ENCODE data around the gene FHIT. TPM values are rescaled to one million over a fixed set of nuclear protein-coding genes. Genes with fewer than 3 reads are reported as not detected.

Gene FHIT
- polyA plus RNA-seq, 1 donor from 2014 or later, result 17.3 TPM

DNA sequence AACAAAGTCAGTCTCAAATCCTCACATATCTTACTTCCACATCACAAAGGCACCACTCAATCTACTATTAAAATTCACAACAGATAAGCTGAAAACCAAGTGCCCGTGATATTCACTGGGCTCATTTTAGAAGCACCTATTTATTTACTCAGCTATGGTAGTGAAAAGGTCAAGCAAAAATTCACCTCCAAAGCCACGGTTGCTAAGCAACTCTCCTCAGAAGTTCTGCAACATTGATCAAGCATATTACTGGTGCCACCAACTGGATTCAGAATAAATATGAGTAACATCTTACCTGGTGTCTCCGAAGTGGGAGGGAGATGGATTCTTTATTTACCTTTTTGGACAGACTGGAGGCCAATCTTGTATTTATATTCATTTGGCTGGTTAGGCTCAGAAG is 714.8 kb downstream of the FHIT start:
- no peak overlapping the region for H3K4me3 Mint-ChIP-seq
- peaks cover 2% of the 10 kb centered on the region for H3K36me3 Mint-ChIP-seq
- peaks cover 0 to 6% (median 0%) of the 10 kb centered on the region in 3 donors for H3K9me3 Mint-ChIP-seq
- H3K27me3 Mint-ChIP-seq, result no peaks in the 10 kb centered on the region
- no peaks in the 10 kb centered on the region for H3K4me1 Mint-ChIP-seq
- H3K27ac Mint-ChIP-seq, result no peak overlapping the region

DNA sequence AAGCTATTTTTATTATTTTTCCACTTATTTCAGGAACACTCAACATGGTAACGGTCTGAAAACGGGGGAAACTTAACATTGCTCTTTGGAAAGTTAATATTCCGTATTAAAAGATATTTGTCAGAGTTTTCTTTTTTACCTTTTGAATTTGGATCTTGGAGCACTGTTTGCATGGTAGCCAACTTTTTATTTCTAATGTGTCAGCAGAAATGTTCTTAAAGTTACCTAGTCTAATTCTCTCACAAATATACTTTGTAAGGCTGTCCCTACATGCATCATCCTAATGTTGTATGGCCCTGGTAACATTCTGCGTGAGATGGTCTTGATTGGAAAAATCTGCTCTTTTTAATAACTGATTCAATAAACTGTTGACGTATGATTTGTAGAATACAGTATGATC is 719.5 kb downstream of the FHIT start:
- Mint-ChIP-seq H3K27me3 (no peaks in the 10 kb centered on the region), H3K4me3 (no peak overlapping the region), H3K4me1 (no peaks in the 10 kb centered on the region), H3K27ac (no peak overlapping the region), H3K36me3 (peaks cover 2% of the 10 kb centered on the region), H3K9me3 (no peaks in the 10 kb centered on the region)

DNA sequence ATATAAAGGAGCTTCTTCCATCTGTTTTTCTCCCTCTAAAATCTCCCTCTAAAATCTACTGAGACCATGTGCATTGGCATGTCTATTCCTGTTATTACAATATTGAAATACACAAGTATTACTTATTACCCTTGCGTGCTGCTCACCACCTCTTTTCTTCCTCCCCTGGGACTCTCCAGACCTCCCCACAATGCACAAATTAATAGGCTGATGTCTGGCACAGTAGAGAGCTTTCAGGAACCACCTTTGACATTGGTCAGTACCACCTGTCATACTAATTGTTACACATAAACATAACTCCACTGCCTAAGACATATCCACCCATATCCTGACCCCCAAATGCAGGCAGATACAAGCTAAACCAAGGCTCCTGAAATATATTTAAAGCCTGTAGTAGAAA is 722.6 kb downstream of the FHIT start:
- Mint-ChIP-seq H3K27me3 (no peaks in the 10 kb centered on the region), H3K4me1 (no peaks in the 10 kb centered on the region), H3K27ac (no peak overlapping the region), H3K9me3 (no peaks in the 10 kb centered on the region), H3K4me3 (no peak overlapping the region), H3K36me3 (no peaks in the 10 kb centered on the region)

DNA sequence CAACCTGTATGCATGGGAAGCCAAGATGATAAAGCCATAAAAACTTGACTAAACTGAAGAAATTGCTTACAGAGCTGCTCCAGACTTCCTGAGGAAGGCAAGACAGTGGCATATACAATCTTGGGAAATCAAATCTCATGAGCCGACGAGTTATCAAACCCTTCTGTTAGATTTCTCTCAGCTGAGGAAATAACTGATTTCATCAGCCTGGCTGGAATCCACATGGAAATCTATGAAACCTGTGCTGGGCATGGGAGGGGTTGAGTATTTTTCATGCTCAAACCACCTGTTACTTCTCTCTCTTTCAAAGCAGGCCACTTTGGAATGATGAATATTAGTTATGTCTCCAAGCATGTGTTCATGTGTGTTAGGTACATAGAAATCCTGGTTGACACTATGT is 727.7 kb downstream of the FHIT start:
- Mint-ChIP-seq H3K27ac (no peak overlapping the region), H3K27me3 (no peaks in the 10 kb centered on the region), H3K4me3 (no peak overlapping the region), H3K36me3 (no peaks in the 10 kb centered on the region), H3K4me1 (no peaks in the 10 kb centered on the region), H3K9me3 (peaks cover 0 to 1% (median 0%) of the 10 kb centered on the region in 3 donors)

DNA sequence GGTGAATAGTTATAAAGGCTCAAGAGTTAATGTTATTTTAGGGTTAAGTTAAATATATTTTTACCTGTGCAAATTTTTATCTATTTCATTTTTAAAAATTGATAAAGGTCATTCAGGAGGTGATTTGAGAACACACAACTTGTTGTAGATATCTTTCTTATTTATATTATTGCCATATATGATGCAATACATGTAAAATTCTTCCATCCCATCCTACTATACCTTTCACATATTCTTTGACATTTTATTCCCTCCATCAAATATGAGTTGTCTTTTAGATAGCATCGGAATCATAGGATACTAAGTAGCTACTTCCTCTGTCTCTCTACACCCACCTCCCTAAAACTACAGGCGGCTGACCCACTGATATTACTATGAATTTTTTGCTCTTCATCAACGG is 734.1 kb downstream of the FHIT start:
- no peaks in the 10 kb centered on the region for H3K27me3 Mint-ChIP-seq
- H3K4me1 Mint-ChIP-seq, result no peaks in the 10 kb centered on the region
- H3K9me3 Mint-ChIP-seq, result no peaks in the 10 kb centered on the region
- no peaks in the 10 kb centered on the region for H3K36me3 Mint-ChIP-seq
- no peak overlapping the region for H3K27ac Mint-ChIP-seq
- no peak overlapping the region for H3K4me3 Mint-ChIP-seq

DNA sequence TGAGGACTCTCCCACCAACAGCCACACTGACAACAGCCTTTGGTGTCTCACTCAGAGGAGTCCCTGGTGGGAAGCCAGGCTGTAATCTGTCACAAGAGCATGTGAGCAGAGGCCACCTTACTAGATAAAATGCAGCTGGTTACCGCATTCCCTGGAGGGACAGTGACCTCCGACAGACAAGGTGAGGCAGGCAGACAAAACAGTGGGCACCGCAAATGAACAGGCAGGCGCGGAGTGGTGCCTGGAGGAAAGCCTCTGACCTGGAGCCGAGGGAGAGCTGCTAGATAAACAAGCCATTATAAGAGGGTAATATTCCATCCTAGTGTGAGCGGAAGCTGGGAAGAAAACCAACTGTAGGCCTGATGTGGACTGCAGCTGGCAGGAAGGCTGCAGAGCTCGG is 736.4 kb downstream of the FHIT start:
- H3K9me3 Mint-ChIP-seq, result no peaks in the 10 kb centered on the region
- H3K36me3 Mint-ChIP-seq, result no peaks in the 10 kb centered on the region
- H3K27ac Mint-ChIP-seq, result no peak overlapping the region
- no peaks in the 10 kb centered on the region for H3K4me1 Mint-ChIP-seq
- no peaks in the 10 kb centered on the region for H3K27me3 Mint-ChIP-seq
- no peak overlapping the region for H3K4me3 Mint-ChIP-seq

DNA sequence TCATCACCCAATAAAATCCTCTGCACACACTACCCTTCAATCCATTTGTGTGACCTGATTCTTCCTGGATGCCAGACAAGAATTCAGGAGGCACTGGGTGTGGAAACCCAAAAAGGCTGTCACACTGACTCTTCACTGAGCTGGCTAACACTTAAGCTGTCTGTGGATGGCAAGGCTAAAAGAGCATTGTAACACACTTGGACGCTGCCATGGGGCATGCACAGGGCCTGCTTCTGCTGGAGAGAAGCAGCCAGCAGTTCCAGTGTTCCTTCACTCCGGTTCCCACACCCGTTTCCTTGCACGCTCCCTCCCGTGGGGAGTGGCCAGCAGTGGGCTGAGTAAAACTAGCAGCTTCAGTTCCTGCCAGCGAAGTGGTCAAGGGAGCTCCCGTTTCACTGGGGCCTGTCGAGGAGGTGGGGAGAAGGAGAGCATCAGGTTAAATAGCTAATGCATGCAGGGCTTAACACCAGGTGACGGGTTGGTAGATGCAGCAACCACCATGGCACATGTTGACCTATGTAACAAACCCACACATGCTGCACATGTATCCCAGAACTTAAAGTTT is 737.1 kb downstream of the FHIT start:
- no peaks in the 10 kb centered on the region for H3K4me1 Mint-ChIP-seq
- H3K36me3 Mint-ChIP-seq, result no peaks in the 10 kb centered on the region
- H3K27ac Mint-ChIP-seq, result no peak overlapping the region
- no peak overlapping the region for H3K4me3 Mint-ChIP-seq
- no peaks in the 10 kb centered on the region for H3K9me3 Mint-ChIP-seq
- no peaks in the 10 kb centered on the region for H3K27me3 Mint-ChIP-seq

DNA sequence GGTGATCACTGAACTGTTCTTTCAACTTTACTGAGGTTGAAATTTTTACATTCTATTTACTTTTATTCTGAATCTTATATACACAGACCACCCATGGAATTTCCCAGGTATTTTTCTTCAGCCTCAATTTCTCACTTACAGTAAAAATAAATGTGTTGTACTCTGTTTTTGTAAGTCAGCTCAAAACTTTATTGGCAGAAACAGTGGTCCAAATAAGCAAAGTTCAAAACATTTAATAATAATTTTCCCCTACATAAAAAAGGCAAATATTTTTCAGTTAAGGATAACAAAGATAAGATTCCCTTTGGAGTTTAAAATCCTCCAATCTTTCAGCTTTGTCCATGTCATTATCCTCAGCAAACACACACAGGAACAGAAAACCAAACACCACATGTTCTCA is 738.0 kb downstream of the FHIT start:
- H3K36me3 Mint-ChIP-seq, result no peaks in the 10 kb centered on the region
- no peaks in the 10 kb centered on the region for H3K4me1 Mint-ChIP-seq
- no peak overlapping the region for H3K27ac Mint-ChIP-seq
- no peaks in the 10 kb centered on the region for H3K9me3 Mint-ChIP-seq
- no peaks in the 10 kb centered on the region for H3K27me3 Mint-ChIP-seq
- no peak overlapping the region for H3K4me3 Mint-ChIP-seq

DNA sequence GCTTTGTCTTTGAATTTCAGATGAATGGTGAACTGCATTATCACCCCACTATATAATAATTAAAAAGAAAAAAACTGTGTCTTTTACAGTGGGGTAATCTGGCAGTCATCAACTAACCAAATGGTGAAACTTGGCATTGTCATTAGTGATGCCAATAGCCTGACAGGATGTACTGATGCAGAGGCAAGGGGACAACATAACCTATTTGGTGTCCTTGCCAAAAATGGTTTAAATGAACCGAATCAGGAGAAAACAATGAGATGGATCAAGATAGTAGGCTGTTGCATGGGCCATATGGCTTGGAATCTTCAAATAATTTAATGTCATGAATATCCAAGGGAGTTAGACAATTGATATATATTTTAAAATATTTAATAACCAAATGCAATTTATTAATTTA is 738.7 kb downstream of the FHIT start:
- Mint-ChIP-seq H3K4me3 (no peak overlapping the region), H3K36me3 (no peaks in the 10 kb centered on the region), H3K9me3 (no peaks in the 10 kb centered on the region), H3K27me3 (no peaks in the 10 kb centered on the region), H3K27ac (no peak overlapping the region), H3K4me1 (no peaks in the 10 kb centered on the region)

DNA sequence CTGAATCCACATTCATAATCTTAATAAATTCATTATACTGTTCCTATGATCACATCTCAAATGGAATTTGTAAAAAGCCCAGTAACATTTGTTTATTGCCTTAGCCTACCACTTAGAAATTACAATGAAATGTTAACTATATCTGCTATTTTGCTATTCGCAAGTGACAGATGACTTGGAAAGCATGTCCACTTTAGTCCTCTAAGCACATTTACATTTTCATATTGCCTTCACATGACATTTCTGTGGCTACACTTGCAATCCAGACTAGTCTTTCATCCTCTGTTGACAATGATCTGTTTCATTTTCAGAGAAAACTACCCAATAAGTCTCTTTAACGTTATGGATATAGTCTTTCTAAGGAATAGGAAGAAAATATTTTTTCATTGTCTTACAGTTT is 741.8 kb downstream of the FHIT start:
- no peak overlapping the region for H3K4me3 Mint-ChIP-seq
- peaks cover 0 to 3% (median 3%) of the 10 kb centered on the region in 3 donors for H3K4me1 Mint-ChIP-seq
- peaks cover 0 to 5% (median 2%) of the 10 kb centered on the region in 3 donors for H3K9me3 Mint-ChIP-seq
- H3K36me3 Mint-ChIP-seq, result no peaks in the 10 kb centered on the region
- H3K27me3 Mint-ChIP-seq, result no peaks in the 10 kb centered on the region
- H3K27ac Mint-ChIP-seq, result no peak overlapping the region

DNA sequence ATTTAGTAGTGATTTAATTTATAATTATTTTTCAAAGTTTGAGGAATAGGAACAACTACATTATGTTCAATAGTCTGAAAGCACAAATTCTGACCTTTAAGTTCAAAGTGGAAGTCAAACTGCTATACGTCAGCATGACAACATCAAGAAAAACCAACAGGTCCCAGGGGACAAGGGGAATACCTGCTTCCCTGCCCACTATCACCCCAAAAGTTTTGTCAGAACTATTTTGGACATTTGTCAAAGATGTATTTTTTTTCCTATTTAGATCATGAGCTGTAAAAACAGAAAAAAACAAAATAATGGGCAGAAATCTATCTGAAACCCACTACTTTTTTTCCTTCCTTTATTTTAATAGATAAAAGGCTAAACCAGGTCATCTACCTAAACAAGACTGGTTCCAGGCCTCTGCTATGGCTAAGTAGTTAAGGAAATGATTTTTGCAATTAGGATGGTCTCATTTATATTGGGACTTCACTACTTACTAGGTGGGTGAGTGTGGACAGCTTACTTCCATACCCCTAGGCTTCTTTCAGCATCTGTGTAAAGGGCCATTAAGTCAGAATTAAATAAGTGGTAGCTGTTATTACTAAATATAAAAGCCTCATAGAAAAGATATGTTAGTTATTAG is 746.3 kb downstream of the FHIT start:
- H3K27me3 Mint-ChIP-seq, result no peaks in the 10 kb centered on the region
- H3K4me3 Mint-ChIP-seq, result no peak overlapping the region
- H3K4me1 Mint-ChIP-seq, result peaks cover 0 to 3% (median 3%) of the 10 kb centered on the region in 3 donors

DNA sequence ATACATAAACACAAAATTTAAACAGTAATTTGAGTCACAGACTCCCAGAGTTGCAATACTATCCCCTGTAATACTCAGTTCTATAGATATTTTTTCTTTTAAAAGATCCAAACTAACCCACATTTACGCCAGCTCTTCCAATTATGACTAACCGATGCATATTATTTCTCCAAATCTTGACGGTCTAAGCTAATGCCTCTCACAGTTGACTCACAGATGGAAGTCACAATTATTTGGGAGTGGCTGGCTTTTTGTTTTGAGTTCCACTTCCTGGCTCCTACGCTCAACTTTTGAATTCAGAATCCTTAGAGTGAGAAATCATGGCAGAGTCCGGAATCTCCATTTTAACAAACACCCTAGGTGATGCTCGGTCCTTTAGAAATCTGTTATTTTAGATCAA is 749.9 kb downstream of the FHIT start:
- peaks cover 0 to 4% (median 3%) of the 10 kb centered on the region in 3 donors for H3K4me1 Mint-ChIP-seq
- H3K9me3 Mint-ChIP-seq, result peaks cover 1 to 6% (median 6%) of the 10 kb centered on the region in 3 donors
- no peak overlapping the region for H3K27ac Mint-ChIP-seq
- no peak overlapping the region for H3K4me3 Mint-ChIP-seq
- no peaks in the 10 kb centered on the region for H3K36me3 Mint-ChIP-seq
- no peaks in the 10 kb centered on the region for H3K27me3 Mint-ChIP-seq

More for the DNA sequence above, 746.3 kb downstream of the FHIT start:
- no peaks in the 10 kb centered on the region for H3K36me3 Mint-ChIP-seq
- no peak overlapping the region for H3K27ac Mint-ChIP-seq
- H3K9me3 Mint-ChIP-seq, result peaks cover 1 to 5% (median 3%) of the 10 kb centered on the region in 3 donors

DNA sequence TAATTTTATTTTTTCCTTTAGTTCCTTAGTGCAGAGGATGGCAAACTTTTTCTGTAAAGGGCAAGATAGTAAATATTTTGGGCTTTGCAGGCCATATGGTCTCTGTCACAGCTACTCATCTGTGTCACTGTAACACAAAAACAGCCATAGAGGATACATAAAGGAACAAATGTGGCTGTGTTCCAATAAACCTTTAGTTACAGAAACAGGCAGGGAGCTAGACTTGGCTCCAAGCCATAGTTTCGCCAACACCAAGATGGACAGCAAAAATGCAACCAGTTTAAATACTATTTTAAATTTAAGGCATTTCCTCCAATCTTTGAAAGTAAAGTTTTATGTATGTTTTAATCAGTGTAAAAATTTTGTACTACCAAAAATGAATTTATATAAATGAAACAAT is 753.4 kb downstream of the FHIT start:
- H3K4me3 Mint-ChIP-seq, result no peak overlapping the region
- no peaks in the 10 kb centered on the region for H3K27me3 Mint-ChIP-seq
- no peak overlapping the region for H3K27ac Mint-ChIP-seq
- H3K4me1 Mint-ChIP-seq, result peaks cover 0 to 2% (median 0%) of the 10 kb centered on the region in 3 donors
- H3K9me3 Mint-ChIP-seq, result peaks cover 1 to 12% (median 6%) of the 10 kb centered on the region in 3 donors
- no peaks in the 10 kb centered on the region for H3K36me3 Mint-ChIP-seq

DNA sequence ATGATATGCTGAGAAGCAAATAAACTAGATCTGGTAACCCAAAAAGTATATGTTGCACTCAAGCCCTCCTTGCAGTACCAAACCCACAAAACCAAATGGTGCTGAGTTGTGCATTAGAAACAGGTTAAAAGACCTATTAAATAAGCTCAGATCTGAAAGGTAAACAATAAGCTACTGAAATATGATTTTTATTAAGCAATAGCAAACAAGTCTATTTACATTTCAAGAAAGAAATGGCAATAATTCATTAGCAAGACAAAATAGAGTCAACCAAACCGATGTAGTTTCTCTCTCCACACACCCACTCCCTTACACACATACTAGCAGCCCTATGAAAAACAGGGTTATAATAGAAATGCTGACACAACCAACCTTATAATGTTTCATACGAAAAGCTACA is 760.3 kb downstream of the FHIT start:
- no peak overlapping the region for H3K27ac Mint-ChIP-seq
- H3K9me3 Mint-ChIP-seq, result peaks cover 0 to 6% (median 0%) of the 10 kb centered on the region in 3 donors
- H3K4me1 Mint-ChIP-seq, result no peaks in the 10 kb centered on the region
- H3K36me3 Mint-ChIP-seq, result no peaks in the 10 kb centered on the region
- no peaks in the 10 kb centered on the region for H3K27me3 Mint-ChIP-seq
- no peak overlapping the region for H3K4me3 Mint-ChIP-seq

DNA sequence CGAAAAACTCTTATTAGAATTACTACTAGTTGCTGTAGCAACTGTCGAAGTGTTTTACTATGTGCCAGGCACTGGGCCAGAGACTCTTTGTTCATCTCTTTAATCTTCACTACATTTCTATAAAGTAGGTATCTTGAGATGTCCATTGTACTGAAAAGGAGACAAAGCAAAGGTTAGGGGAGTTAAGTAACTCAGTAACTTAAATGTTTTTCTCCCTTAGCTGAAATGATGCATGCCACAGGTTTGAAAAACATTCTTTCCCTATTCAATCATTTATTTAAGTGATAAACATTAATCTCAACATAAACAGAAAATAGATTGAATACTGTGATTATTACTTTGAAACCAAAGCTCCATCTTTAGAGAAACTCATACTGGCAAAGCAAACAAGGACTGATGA is 776.2 kb downstream of the FHIT start:
- Mint-ChIP-seq H3K9me3 (no peaks in the 10 kb centered on the region), H3K27ac (no peak overlapping the region), H3K36me3 (no peaks in the 10 kb centered on the region), H3K4me1 (no peaks in the 10 kb centered on the region), H3K4me3 (no peak overlapping the region), H3K27me3 (no peaks in the 10 kb centered on the region)

DNA sequence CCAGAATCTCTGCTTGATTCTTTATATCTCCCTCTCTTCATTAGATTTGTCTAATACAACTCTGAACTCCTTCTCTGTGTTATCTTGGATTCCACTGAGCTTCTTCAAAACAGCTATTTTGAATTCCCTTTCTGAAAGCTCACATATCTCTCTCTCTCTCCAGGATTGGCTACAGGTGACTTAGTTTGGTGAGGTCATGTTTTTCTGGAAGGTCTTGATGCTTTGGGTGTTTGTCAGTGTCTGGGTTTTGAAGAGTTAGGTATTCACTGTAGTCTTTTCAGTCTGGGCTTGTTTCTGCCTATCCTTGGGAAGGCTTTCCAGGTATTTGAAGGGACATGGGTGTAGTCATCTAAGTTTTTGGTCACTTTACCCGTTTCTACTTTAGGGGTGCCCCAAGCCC is 781.8 kb downstream of the FHIT start:
- no peaks in the 10 kb centered on the region for H3K36me3 Mint-ChIP-seq
- peaks cover 4 to 23% (median 9%) of the 10 kb centered on the region in 3 donors for H3K9me3 Mint-ChIP-seq
- H3K27ac Mint-ChIP-seq, result no peak overlapping the region
- no peak overlapping the region for H3K4me3 Mint-ChIP-seq
- H3K4me1 Mint-ChIP-seq, result no peaks in the 10 kb centered on the region
- no peaks in the 10 kb centered on the region for H3K27me3 Mint-ChIP-seq

All from IgD-negative memory B cell (primary cell).